ENCODE measurements around the gene C1GALT1. TPM values are rescaled to one million over a fixed set of nuclear protein-coding genes. Genes with fewer than 3 reads are reported as not detected.

The C1GALT1 gene
- total RNA-seq, 1 experiment from 2014 or later, result 81.5 TPM

DNA sequence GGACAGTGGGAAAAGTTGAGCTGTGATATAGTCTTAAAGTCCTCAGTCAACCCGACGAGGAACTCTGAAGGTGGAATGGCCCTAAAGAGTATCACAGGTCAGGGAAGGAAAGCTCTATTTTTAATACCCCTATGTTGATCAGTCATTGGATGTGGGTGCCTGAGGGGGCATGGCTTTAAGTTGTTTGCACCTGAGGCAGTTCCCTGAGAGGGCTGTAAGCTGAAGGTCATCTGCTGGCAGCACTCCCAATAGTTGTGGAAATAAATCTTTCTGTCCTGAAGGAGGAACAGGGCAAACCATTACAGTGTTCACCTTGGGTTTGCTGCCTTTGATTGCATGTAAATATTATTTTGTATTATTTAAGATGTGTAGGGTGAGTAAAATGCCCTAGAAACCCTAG lies 17.8 kb upstream of the C1GALT1 start:
- no peaks in the 10 kb centered on the region; the same call in 1 of the 2 replicates for H3K79me2 ChIP-seq (ENCODE audit: insufficient read depth, low read length)
- no peaks in the 10 kb centered on the region for H4K20me1 ChIP-seq (ENCODE audit: control insufficient read depth, insufficient read depth, insufficient read length)
- no peak overlapping the region for H2BK12ac ChIP-seq (ENCODE audit: insufficient read length, low read depth, low read length)
- H3K4me1 ChIP-seq (ENCODE audit: insufficient read depth, low read length), result no peaks in the 10 kb centered on the region; the same call in 1 of the 2 replicates
- no peak overlapping the region for H2AK5ac ChIP-seq (ENCODE audit: insufficient read length, low read length)
- H3K4me1 Mint-ChIP-seq, result peaks cover 4 to 9% of the 10 kb centered on the region in 2 experiments; a peak in 3 of 4 replicates
- H3K36me3 Mint-ChIP-seq (ENCODE audit: insufficient read depth in 1 of 3, low read depth in 3 of 3), result no peaks in the 10 kb centered on the region
- no peak for DNase-seq
- H3K9ac ChIP-seq (ENCODE audit: extremely low read depth, insufficient read length, low read length), result no peak overlapping the region
- H3K23me2 ChIP-seq (ENCODE audit: insufficient read length, low read depth, low read length, poor library complexity, severe bottlenecking), result no peaks in the 10 kb centered on the region
- no peaks in the 10 kb centered on the region for H3K27me3 ChIP-seq (ENCODE audit: insufficient read depth, low read length)
- H3K23ac ChIP-seq (ENCODE audit: insufficient read length, low read depth, low read length), result no peak overlapping the region
- TF ChIP-seq, protein P1, sequence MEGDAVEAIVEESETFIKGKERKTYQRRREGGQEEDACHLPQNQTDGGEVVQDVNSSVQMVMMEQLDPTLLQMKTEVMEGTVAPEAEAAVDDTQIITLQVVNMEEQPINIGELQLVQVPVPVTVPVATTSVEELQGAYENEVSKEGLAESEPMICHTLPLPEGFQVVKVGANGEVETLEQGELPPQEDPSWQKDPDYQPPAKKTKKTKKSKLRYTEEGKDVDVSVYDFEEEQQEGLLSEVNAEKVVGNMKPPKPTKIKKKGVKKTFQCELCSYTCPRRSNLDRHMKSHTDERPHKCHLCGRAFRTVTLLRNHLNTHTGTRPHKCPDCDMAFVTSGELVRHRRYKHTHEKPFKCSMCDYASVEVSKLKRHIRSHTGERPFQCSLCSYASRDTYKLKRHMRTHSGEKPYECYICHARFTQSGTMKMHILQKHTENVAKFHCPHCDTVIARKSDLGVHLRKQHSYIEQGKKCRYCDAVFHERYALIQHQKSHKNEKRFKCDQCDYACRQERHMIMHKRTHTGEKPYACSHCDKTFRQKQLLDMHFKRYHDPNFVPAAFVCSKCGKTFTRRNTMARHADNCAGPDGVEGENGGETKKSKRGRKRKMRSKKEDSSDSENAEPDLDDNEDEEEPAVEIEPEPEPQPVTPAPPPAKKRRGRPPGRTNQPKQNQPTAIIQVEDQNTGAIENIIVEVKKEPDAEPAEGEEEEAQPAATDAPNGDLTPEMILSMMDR (conservative IDR thresholded peaks at IDR 0.05), result no peak
- no peak overlapping the region for H4K8ac ChIP-seq (replicated peaks; ENCODE audit: insufficient read length, low read depth, low read length)
- H3K27me3 Mint-ChIP-seq (ENCODE audit: low read depth), result no peaks in the 10 kb centered on the region; the same call in 1 of the 2 replicates
- H4K91ac ChIP-seq (ENCODE audit: insufficient read length, low read depth, low read length), result no peak overlapping the region
- no CpG with 5 or more reads among the region's 2 CpGs for WGBS (ENCODE audit: extremely low coverage, insufficient read length, low lambda C conversion rate)
- no peak overlapping the region for H3K4ac ChIP-seq (ENCODE audit: low read depth, low read length)
- H3K27ac ChIP-seq (ENCODE audit: insufficient read length, low read depth, low read length), result no peak overlapping the region
- H2BK120ac ChIP-seq (ENCODE audit: low read depth, low read length, poor library complexity, severe bottlenecking), result no peak overlapping the region
- H3K79me1 ChIP-seq (ENCODE audit: insufficient read depth, low read depth, low read length, poor library complexity, severe bottlenecking), result no peaks in the 10 kb centered on the region
- H3K4me3 Mint-ChIP-seq, result no peak overlapping the region
- no peak overlapping the region for H4K5ac ChIP-seq (ENCODE audit: insufficient read length, low read depth, low read length)
- no peak overlapping the region for H3K14ac ChIP-seq (ENCODE audit: insufficient read depth, low read length)
- no peak overlapping the region for H3T11ph ChIP-seq (ENCODE audit: low read length)
- no peak overlapping the region for H3K18ac ChIP-seq (ENCODE audit: insufficient read length, low read depth, low read length)
- no peaks in the 10 kb centered on the region for H3K9me3 ChIP-seq (ENCODE audit: control insufficient read depth, low read depth, low read length)
- H2AFZ ChIP-seq (ENCODE audit: low read length), result no peak overlapping the region
- H2BK20ac ChIP-seq (ENCODE audit: low read depth, low read length, poor library complexity, severe bottlenecking), result no peak overlapping the region
- no peaks in the 10 kb centered on the region; a peak in 1 of 5 replicates for H3K9me3 Mint-ChIP-seq
- no peak overlapping the region for H2BK5ac ChIP-seq (ENCODE audit: insufficient read length, low read length)
- no peak overlapping the region for H2BK15ac ChIP-seq (ENCODE audit: low read depth, low read length)
- no peak overlapping the region for H3K56ac ChIP-seq (ENCODE audit: insufficient read length, low read depth, low read length)
- H3K27ac Mint-ChIP-seq, result no peak overlapping the region
- no peak overlapping the region for H3K4me2 ChIP-seq (ENCODE audit: insufficient read depth, insufficient read length, low read length)
